HG03045 (cell line): ENCODE results near the gene SPDEF.
A peak's percentile ranks its signal among the peaks of the same experiment; 100 is the strongest.

Experiments used
- ATAC-seq: cut with Tn5 transposase; IDR thresholded peaks from one replicate; pipeline ENCODE4 v1.9.1; 2021; ENCODE audit warnings: mild to moderate bottlenecking, moderate library complexity; ENCODE audit not compliant: unreplicated experiment

SPDEF gene

DNA sequence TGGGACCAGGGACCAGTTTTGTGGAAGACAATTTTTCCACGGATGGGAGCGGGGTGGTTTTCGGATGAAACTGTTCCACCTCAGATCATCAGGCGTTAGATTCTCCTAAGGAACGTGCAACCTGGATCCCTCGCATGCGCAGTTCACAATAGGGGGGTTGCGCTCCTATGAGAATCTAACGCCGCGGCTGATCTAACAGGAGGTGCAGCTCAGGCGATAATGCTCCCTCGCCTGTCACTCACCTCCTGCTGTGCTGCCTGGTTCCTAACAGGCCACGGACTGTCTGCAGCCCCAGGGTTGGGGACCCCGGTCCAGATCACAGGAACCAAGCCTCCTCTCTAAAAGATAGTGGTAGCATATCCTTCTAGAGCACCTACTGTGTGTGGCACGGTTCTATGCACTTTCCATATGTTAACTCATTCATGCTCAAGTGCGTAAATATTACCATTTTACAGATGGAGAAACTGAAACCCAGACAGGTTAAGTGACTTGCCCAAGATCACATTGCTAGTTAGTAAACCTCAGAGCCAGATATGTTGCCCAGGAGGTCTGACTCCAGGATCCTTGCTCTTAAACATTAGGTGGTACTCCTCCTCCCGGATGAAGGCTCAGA lies 25.3 kb downstream of the SPDEF start:
- no peak for ATAC-seq

- no peak for ATAC-seq
Measured at GRCh38 chr6:34529665-34530327, 26.3 kb downstream of the SPDEF start.

- no peak for ATAC-seq
Measured at GRCh38 chr6:34528996-34529664, 27.0 kb downstream of the SPDEF start.

DNA sequence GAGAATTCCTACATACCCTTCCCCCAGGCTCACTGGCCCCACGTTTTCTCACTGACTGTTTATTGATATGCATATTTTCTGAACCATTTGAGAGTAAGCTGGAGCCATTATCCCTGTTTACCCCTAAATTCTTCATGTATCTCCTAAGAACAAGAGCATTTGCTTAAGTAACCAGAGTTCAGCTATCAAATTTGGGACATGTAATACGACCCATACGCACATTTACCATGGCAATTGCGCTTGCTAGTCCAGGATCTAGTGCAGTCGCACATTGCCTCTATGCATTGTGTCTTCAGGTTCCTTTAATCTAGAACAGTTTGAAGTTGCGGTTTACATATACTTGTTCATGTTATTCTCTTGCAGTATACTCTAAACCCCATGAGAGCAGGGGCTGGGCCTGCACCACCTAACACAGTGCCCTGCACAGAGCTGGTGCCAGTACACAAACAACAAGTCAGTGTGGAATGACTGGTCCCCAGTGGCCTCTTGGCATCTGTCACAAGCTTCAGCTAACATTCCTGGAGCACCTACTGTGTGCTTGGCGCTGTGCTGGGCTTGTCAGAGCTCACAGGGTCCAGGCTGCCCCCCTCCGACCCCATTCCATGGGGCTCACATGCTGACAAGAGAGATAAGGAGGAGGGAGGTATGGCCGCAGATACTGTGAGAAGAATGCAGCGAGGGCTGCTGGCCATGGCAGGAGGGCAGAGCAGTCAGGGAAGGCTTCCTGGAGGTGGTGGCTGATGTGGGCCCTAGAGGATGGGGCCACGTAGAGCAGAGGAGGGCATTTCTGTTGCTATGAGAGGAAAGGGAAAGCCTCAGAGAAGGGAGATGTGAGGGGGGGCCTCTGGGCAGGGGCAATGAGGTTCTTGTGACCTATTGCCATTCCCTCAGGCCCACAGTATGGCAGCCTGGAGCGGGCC lies 28.1 kb downstream of the SPDEF start:
- ATAC-seq = no peak

GRCh38 chr6:34526992-34527728 lies 29.0 kb downstream of the SPDEF start:
- peak; percentile 73 for ATAC-seq

GRCh38 chr6:34526241-34526972 lies 29.7 kb downstream of the SPDEF start:
- no peak for ATAC-seq

DNA sequence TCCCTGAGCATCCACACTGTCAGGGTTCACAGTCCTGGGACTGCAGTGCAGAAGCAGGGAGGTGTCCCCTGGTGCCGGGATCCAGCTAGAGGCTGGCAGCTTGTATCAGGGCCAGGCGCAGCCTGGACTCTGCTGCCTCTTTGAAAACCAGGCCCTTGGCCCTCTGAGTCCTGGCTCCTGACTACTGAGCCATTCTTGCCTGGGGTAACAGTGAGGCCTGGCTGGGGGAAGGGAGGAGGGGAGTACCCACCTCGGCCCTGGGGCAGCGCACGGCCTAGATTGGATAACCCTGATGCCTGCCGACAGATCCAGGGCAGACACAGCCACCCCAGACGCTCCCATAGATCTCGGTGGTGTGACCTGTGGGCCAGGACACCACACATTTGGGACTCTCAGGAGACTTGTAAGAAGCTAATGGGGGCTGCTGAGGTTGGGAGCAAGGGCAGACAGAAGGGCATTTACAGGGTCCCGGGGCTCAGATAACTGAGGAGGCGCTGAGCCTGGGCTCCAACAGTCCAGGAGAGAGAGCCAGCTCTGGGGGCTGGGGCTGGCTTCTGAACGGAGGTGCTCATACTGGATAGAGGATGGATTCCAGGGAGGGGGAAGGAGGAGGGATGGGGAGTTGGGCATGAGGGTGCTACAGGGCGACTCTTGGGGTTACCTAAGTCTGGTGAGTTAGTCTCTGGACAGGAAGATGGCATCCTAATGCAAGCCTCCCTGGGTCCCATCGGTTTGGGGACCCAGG lies 30.5 kb downstream of the SPDEF start:
- no peak for ATAC-seq

GRCh38 chr6:34524971-34525370 lies 31.2 kb downstream of the SPDEF start:
- no peak for ATAC-seq

DNA sequence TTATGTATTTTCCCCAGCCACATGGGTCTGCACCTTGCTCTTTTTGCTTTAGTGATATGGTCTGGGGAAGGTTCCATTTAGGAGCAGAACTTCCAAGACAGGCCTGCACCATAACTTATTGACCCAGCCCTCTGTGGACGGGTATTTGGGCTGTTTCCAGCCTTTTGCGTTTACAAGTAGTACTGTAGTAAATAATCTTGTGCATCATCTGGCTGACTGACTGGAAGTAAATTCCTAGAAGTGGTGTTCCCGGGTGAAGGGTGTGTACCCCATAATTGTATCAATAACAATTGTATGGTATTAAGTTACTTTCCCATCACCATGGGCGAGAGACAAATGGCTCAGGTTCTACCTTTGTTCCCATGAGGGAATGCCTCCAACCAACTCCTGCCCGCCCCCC lies 31.6 kb downstream of the SPDEF start:
- ATAC-seq = no peak

GRCh38 chr6:34523441-34524206 lies 32.5 kb downstream of the SPDEF start:
- no peak for ATAC-seq

DNA sequence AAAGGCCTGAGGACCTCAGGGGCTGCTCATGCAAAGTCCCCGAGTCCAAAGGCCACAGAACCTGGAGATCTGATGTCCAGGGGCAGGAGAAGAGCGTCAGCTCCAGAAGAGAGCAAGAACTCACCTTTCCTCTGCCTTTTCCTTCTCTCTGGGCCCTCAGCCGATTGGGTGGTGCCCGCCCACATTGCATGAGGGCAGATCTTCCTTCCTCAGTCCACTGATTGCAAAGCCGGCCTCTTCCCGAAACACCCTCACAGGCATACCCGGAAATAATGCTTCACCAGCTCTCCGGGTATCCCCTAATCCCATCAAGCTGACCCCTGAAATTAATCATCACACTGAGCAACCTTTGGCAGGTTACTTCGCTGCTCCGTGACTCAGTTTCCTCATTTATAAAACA lies 33.4 kb downstream of the SPDEF start:
- no peak for ATAC-seq

DNA sequence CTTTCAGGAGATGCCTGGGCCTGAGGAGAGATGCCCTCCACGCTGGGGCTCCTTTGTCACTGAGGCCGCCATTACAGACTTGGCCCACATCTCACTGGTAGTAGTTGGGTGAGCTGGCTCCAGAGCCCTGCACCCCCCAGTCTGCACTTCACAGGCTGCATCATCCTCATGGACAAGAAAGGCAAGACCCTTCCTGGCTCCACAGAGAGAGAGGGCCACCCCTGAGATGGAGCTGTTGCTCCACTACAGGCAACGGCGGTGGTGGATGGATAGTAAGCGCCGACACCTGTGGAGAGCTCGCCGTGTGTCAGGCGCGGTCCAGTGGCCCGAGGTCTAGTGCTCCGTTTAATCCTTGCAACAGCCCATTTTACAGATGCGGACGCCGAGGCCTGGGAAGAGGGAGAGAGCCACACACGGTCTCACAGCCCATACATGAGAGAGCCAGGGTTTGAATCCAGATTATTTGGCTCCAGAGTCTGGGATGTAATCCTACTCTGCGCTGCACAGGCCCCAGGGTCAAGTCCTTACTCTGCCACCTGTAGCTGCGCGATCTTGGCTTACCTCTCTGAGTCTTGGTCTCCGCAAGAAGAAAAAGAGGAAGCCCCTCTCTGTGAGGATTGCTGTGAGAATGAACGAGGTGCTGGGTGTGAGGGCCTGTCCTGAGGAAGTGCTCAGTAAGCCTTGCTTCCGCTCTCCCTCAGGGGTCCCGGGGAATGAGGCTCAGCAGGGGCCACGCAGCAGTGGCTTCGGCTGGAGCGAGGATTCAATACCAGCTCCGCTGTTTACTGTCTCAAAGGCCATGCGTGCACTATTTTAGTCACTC lies 34.5 kb downstream of the SPDEF start:
- ATAC-seq = no peak

- ATAC-seq = no peak
Measured at GRCh38 chr6:34520645-34521462, 35.3 kb downstream of the SPDEF start.

- no peak for ATAC-seq
Measured at GRCh38 chr6:34519971-34520644, 36.0 kb downstream of the SPDEF start.

DNA sequence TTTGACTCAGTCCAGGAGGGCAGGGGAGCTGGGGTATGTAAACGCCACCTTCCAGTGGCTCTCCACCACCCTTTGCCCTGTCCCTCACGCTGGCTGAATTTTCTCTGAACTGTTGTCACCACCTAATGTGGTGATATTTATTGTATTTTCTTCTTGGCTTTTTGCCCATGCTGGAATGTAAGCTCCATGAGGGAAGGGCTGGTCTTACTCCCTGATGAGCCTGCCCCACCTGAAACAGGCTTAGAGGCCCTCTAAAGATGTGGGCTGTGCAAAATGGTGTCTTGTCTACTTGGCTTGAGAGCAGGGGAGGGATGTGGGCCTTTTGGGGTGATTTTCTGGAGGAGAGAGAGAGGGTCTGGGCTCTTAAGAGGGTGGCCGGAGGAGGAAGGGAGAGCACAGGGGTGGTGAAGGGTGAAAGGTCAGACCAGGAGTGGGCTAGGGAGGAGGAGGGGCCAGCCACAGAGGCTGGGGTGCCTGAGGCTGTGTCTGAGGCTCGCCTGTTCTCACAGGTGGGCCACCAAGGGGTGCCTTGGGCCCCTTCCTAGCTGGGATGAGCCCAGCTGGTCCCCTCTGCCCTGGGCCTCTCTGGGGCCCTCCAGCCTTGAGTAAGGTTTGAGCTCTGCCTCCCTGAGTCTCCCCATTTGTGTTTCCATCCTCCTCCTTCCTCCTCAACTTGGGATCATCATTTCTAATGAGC lies 37.3 kb downstream of the SPDEF start:
- no peak for ATAC-seq

GRCh38 chr6:34517966-34518365 lies 38.2 kb downstream of the SPDEF start:
- ATAC-seq = no peak
